Kidney (tissue), 14 donors: ENCODE measurements around the gene SGCD. TPM values are rescaled to one million over a fixed set of nuclear protein-coding genes. Genes with fewer than 3 reads are reported as not detected.

ENCODE experiments used
- DNase-seq, 5 donors: peaks; one replicate each; pipeline ENCODE4 v3.0.0-alpha.2; 2013 to 2020
- FAIRE-seq: peaks from 2 replicates; lab custom pipeline; 2012; peaks lifted over from hg19 to GRCh38; lab: Jason Lieb, UNC
- H3K27ac ChIP-seq, 2 donors: one replicate each; pipeline ENCODE4 v1.7.0; 2013; ENCODE audit warnings: low read depth in 2 of 2, low read length in 2 of 2, inconsistent platforms in 1 of 2
- H3K27me3 ChIP-seq: one replicate; pipeline ENCODE4 v1.7.1; 2013; ENCODE audit warnings: low read length, inconsistent platforms; ENCODE audit not compliant: control insufficient read depth, insufficient read depth
- H3K36me3 ChIP-seq, 3 donors: one replicate each; pipeline versions ENCODE4 v1.7.0 to v1.7.1; 2013; ENCODE audit warnings: low read length in 3 of 3, control low read depth in 1 of 3, inconsistent platforms in 1 of 3; ENCODE audit not compliant: insufficient read depth in 3 of 3, control insufficient read depth in 2 of 3
- H3K4me1 ChIP-seq, 3 donors: one replicate each; pipeline versions ENCODE4 v1.7.0 to v1.7.1; 2013; ENCODE audit warnings: low read length in 3 of 3, inconsistent platforms in 1 of 3, low read depth in 1 of 3; ENCODE audit not compliant: control insufficient read depth in 2 of 3, insufficient read depth in 2 of 3
- H3K4me3 ChIP-seq, 3 donors: one replicate each; pipeline versions ENCODE4 v1.7.0 to v1.8.1; 2013; ENCODE audit warnings: low read length in 3 of 3, control low read depth in 1 of 3, inconsistent platforms in 1 of 3
- H3K9ac ChIP-seq, 3 donors: one replicate each; pipeline versions ENCODE4 v1.7.0 to v1.7.1; 2013; ENCODE audit warnings: low read length in 3 of 3, control low read depth in 1 of 3, inconsistent platforms in 1 of 3
- H3K9me3 ChIP-seq, 3 donors: one replicate each; pipeline versions ENCODE4 v1.7.0 to v1.7.1; 2013; ENCODE audit warnings: low read length in 3 of 3, control low read depth in 1 of 3, inconsistent platforms in 1 of 3; ENCODE audit not compliant: control insufficient read depth in 2 of 3, insufficient read depth in 1 of 3
- CTCF ChIP-seq: IDR thresholded peaks from 3 replicates; pipeline ENCODE4 v1.5.1; 2012; ENCODE audit warnings: mild to moderate bottlenecking, moderate library complexity, borderline replicate concordance; ENCODE audit not compliant: insufficient read depth; ENCODE audit errors: extremely low read depth
- intact Hi-C: fragments of 100-400 bp; cut with DNase I; formaldehyde crosslinking; loops from one replicate; pipeline ENCODE4 v1.11.1; 2022
- polyA plus RNA-seq: library from polyadenylated mRNA; stranded (reverse); fragments of 350-450 nt; fragmentation: Illumina TruSeq; extraction: RNeasy Lipid Tissue Mini Kit (QIAGEN cat#74804); gene quantifications from one replicate; pipeline ENCODE4 v1.2.3, GENCODE V29; 2014; ENCODE audit warnings: low read depth, low replicate concordance; ENCODE audit not compliant: insufficient read depth
- total RNA-seq: library from RNA; stranded (reverse); fragmentation: NEBNext Ultra II Directional; extraction: Animal tissue kit (Norgen Biotek cat#: 25700); gene quantifications from one replicate; pipeline ENCODE4 v1.2.1, GENCODE V29; 2021
- donor health status: control.
- donor health status: control.
- donor health status: control.
- donor health status: control.
- donor health status: control.
- donor health status: DM: yes; HTN: yes; CAD: no.
- donor health status: Normal renal cell carcinoma (clear cell type).

The SGCD gene
- total and polyA plus RNA-seq, 2 donors from 2014 or later, result 0.99 to 2.7 TPM

- TF ChIP-seq CTCF, result no peak
- Histone ChIP-seq H3K36me3 (no peaks in the 10 kb centered on the region), H3K4me1 (no peaks in the 10 kb centered on the region), H3K27me3 (no peaks in the 10 kb centered on the region), H3K9me3 (no peaks in the 10 kb centered on the region), H3K27ac (no peak overlapping the region), H3K9ac (no peak overlapping the region), H3K4me3 (no peak overlapping the region)
- intact Hi-C loops, result no loop called here
- DNase-seq (no peak), FAIRE-seq (no peak)
Observed at GRCh38 chr5:156350256-156350655, 23.3 kb downstream of the SGCD start.

- Histone ChIP-seq H3K4me1 (no peaks in the 10 kb centered on the region), H3K9ac (no peak overlapping the region), H3K9me3 (no peaks in the 10 kb centered on the region), H3K27ac (no peak overlapping the region), H3K36me3 (no peaks in the 10 kb centered on the region), H3K27me3 (no peaks in the 10 kb centered on the region), H3K4me3 (no peak overlapping the region)
- DNase-seq (no peak), FAIRE-seq (no peak)
- intact Hi-C loops, result no loop called here
- TF ChIP-seq CTCF, result no peak
Observed at GRCh38 chr5:156351423-156351822, 24.5 kb downstream of the SGCD start.

GRCh38 chr5:156354571-156354970 is 27.6 kb downstream of the SGCD start:
- FAIRE-seq, result no peak
- intact Hi-C loops, result no loop called here

More at GRCh38 chr5:156354571-156354970, 27.6 kb downstream of the SGCD start:
- TF ChIP-seq CTCF, result no peak
- Histone ChIP-seq H3K4me1 (no peaks in the 10 kb centered on the region), H3K9ac (no peak overlapping the region), H3K4me3 (no peak overlapping the region), H3K27me3 (no peaks in the 10 kb centered on the region), H3K9me3 (no peaks in the 10 kb centered on the region), H3K27ac (no peak overlapping the region), H3K36me3 (no peaks in the 10 kb centered on the region)
- no peak for DNase-seq
